ENCODE results near the gene PRPF38B.
"Not testable (repeated sequence)": the region's sequence is repeated elsewhere in the genome, so short reads cannot be mapped to it uniquely, and the experiment has no call there.

Gene PRPF38B, protein sequence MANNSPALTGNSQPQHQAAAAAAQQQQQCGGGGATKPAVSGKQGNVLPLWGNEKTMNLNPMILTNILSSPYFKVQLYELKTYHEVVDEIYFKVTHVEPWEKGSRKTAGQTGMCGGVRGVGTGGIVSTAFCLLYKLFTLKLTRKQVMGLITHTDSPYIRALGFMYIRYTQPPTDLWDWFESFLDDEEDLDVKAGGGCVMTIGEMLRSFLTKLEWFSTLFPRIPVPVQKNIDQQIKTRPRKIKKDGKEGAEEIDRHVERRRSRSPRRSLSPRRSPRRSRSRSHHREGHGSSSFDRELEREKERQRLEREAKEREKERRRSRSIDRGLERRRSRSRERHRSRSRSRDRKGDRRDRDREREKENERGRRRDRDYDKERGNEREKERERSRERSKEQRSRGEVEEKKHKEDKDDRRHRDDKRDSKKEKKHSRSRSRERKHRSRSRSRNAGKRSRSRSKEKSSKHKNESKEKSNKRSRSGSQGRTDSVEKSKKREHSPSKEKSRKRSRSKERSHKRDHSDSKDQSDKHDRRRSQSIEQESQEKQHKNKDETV

DNA sequence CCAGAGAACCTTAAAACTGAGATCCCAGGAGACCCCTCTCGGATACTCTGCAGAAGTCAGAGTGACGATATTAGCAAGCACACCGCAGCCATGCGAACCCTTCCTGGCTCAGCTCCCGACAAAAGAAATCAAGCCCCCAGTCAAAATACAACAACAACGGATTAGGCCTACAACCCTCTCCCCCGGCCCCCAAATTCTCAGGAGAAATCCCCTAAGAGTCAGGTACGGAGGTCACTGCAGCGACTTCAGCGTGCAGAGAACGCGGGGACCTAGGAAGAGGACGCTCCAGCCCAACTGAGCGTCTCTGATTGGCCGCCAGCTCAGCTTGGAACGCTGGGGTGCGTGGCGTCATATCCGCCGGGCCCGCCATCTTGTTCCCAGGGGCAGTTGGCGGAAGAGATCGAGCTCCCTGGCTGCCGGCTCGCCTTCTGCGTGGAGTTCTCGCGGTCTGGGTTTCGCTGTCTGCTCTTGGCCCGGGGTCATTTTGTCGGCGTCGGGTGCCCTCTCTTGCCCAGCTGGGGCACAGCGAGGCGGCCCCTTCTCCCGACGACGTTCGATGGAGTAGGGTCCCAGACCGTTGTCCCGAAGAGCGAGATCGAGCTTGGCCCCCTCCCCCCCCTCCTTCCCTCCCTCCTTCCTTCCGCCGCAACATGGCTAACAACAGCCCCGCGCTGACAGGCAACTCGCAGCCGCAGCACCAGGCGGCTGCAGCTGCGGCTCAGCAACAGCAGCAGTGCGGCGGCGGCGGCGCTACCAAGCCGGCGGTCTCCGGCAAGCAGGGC, at the start of gene PRPF38B:
PRPF38B (plus strand) TSS at position 369 of the 782 bp plus-strand sequence; CDS start at position 651, 282 bp downstream.
- in situ Hi-C loops (cut with HindIII; ENCODE audit: low sequenced_read_pairs) = no loop called here

DNA sequence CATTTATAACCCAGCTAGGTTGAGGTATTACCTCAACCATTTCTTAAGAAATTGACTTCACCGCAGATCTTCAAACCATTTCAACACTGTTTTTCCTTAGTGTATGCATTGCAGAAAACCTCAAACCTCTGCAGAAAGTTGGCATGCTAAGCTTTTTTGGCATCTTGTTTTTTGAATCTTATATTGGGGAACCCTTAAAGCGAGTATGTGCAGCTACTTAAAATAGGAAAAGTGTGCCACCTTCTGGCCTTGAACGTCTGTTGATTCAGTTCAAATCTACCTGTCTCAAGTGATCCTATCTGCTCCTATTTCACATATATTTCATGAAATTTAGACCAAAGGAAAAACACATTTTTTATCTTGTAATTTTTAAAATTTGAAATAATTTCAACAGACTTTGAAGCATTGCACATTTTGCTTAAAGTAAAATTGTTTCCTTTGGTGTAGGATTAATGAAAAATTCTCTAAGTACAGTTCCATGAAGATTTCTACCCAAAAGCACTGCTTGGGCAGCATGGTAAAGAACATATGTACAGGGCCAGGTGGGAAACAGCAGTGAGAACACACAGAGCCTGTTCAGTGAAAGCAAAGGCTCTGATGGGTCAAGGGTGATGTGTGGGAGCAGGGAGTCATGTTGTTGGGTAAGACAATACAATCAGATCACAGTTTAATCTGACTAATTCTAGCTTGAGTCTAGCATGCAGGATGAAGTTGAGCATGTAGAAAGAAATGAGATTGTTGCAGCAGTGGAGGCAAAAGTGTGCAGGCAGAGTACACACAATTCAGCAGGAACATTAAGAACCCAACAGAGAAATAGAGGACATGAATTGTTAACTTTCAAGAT, 48.4 kb upstream of the PRPF38B start:
- in situ Hi-C loops (cut with HindIII; ENCODE audit: low sequenced_read_pairs) = no loop called here

DNA sequence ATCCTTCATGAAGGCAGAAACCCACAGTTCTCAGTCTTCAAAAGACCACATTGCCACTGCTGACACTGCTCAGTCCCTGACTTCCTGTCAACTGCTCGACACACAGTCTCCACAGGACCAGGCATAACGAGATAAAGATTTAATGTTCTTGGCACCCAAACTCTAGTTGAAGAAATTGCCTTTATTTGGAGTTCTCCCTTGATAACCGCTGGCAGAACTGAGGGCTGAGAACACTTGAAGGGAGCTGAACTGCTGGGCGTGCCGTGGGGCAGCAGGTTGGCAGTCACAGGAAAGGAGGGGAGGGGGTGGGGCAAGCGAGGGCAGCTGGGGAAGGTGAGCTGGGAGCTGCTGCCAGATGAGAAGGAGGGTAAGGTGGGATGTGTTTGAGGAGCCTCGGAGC, 47.1 kb upstream of the PRPF38B start:
- in situ Hi-C loops (cut with HindIII; ENCODE audit: low sequenced_read_pairs) = loop anchor here (5.0 kb wide), 2 partner anchors 33 to 73 kb away; no protein-coding TSS in a partner anchor

DNA sequence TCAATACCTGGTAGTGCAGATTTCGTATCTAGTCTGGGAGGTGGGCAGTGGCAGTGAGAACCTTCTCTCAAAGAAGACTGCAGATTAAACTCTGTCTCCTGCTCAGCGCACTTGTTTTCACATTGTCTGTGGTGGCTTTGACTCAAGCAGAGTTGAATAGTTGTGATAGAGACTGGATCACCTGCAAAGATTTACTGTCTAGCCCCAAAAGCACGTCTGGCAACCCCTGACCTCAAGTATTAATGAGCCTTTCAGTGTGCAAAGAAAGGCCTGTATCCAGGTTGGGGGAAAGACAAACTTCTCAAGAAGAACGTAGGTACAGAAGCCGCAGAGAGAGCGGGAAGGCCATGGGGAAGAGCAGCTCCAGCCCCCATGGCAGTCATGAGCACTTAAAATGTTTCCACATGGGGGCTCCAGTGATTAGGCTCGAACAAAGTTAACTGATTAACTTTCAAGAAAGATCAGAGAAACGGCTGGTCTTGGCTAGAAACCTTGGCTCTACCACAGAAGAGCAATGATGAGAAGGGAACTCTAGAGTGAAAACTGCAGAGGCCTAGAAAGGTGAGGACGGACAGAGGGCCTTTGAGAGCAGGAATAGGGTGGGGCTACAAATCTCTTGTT, 46.4 kb upstream of the PRPF38B start:
- in situ Hi-C loops (cut with HindIII; ENCODE audit: low sequenced_read_pairs) = loop anchor here (5.0 kb wide), 2 partner anchors 33 to 73 kb away; no protein-coding TSS in a partner anchor

DNA sequence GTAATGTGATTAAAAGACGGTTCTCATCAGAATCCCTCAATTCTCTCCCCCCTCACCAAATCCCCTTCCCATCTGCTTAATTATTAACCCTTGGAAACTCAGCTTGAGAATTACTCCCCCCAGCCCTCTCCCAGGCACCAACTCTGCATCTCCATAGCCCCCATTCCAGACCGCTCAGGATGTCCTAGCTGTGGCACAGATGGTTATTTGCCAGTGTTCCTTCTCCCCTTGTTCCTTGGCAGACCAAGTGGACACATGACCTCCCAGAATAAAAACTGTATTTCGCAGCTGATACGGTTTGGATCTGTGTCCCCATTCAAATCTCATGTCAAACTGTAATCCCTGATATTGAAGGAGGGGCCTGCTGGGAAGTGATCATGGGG, 45.9 kb upstream of the PRPF38B start:
- in situ Hi-C loops (cut with HindIII; ENCODE audit: low sequenced_read_pairs) = loop anchor here (5.0 kb wide), 2 partner anchors 34 to 74 kb away; no protein-coding TSS in a partner anchor

DNA sequence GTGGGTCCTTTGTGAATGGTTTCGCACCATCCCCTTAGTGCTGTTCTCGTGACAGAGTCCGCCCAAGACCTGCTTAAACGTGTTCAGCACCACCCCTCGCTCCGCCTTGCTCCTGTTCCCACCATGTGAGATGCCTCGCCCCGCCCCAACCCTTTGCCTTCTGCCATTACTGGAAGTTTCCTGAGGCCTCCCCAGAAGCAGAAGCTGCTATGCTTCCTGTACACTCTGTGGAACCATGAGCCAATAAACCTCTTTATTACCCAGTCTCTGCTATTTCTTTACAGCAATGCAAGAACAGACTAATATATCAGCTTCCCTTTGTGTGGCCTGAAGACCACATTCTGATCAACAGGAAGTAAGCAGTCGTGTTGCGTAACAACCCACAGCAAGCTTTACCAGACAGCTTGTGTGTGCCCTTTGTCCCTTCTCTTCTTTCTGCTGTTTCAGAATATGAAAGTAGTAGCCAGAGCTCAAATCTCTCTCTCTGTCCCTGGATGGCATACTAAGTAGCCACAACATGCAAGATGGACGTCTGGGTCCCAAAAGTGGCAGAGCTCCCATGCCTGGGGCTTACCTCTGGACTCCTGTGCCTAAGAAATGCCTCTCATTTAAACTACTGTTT, 45.4 kb upstream of the PRPF38B start:
- in situ Hi-C loops (cut with HindIII; ENCODE audit: low sequenced_read_pairs) = loop anchor here (5.0 kb wide), 2 partner anchors 34 to 74 kb away; no protein-coding TSS in a partner anchor

DNA sequence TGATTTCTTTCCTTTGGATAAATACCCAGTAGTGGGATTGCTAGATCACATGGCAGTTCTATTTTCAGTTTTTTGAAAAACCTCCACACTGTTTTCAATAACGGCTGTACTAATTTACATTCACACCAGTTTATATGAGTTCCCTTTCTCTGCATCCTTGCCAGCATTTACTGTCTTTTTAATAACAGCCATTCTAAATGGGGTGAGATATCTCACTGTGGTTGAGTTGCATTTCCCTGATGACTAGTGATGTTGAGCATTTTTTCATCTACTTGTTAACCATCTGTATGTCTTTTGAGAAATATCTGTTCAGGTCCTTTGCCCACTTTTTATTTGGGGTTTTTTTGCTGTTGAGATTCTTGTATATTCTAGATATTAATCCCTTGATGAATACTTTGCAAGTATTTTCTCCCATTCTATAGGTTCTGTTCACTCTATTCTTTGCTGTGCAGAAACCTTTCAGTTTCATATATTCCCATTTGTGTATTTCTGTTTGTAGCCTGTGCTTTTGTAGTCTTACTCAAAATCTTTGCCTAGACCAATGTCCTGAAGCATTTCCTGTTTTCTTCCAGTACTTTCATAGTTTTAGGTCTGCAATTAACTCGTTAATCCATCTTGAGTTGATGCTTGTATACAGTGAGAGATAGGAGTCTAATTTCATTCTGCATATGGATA, 38.5 kb upstream of the PRPF38B start:
- in situ Hi-C loops (cut with HindIII; ENCODE audit: low sequenced_read_pairs) = no loop called here

DNA sequence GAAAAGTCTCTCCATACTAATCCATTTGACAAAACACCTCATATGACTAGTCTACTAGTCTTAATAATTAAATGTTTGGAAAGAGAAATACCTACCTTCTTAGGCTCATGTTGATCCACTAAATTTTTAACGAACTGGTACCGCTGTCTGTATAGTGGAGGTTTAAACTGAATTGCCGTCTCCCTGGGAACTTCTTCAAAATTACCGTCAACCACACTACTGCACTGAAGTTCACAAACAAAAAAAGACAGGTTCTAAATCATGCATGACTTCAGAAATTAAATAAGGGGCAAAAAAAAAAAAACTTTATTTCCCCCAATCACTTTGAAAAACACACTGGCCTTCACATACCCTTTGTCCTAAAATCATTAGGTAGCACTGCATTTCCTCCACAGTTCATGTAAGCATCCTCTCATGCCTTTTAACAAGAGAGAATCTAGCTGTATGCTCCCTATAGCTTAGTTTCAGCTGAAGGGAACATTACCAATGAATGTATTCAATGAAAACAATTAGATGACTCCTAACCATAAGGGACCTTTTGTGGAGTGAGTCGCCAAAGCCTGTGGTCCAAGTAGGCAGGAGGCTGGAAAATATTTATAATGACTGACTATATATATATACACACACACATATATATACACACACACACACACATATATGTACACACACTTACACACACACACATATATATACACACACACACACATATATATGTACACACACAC, 34.6 kb upstream of the PRPF38B start:
- in situ Hi-C loops (cut with HindIII; ENCODE audit: low sequenced_read_pairs) = no loop called here

DNA sequence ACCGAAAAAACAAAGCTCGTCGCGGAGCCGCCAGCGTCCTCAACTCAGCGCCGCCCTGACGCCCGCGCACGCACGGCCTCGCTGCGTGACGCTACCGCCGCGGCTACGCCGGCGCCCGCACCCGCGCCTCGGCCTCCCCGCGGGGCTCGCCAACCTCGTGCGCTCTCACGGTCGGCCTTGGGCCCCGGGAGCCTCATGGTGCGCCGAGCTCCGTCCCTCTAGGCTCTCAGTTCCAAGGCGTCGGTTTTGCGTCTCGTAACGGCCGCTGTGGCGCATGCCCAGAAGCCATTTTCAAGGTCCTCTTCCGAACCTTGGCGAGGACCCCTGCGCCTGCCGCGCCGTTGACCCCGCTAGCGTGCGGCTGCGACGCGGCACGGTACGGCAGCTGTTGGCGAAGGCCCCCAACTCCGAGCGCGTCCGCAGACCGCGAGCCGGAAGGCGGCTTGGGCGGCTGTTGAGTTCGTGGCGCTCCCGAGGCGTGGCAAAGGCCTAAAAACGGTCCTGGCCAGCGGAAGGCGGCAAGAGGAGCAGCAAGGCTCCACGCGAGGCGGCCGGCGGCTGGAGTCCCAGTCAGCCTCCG, 31.0 kb upstream of the PRPF38B start, which contains the start of gene HENMT1:
HENMT1 (minus strand) TSS at position 64 of the 580 bp plus-strand sequence. CDS start 1,209 bp downstream, outside the sequence.
- in situ Hi-C loops (cut with HindIII; ENCODE audit: low sequenced_read_pairs) = no loop called here

DNA sequence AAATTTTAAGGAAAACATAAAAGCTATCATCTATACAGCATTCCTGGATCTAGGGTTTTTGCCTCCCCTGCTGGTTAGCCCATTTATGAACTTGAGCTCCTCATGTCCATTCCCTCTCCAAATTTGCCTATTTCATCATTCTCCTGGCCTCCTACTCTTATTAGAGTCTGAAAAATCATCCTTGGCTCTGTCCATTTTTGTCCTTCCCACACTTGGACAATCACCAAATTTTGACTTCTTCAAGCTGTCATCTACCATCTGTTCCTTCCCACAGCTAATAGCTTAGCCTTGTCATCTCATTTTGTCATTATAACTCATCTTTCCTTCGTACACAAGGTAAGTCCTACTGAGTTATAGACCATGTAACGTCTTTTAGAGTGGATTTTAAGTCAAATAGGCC, 29.0 kb upstream of the PRPF38B start:
- in situ Hi-C loops (cut with HindIII; ENCODE audit: low sequenced_read_pairs) = no loop called here

DNA sequence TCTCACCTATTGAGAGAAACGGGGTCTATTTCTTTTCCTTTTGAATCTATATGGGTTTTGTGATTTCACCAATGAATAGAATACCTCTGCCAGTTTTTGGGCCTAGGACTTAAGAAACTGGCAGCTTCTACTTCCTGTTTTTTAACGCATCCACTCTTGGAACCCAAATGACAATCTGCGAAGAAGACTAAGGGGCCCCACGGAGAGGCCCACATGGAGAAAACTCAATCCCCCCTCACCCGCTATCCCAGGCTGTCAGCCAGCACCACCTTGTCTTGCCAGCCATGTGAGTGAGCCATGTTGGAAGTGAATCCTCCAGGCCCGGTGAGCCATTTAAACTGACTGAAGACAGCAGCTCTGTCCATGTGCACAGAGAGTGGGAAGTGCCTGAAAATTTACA, 27.6 kb upstream of the PRPF38B start:
- in situ Hi-C loops (cut with HindIII; ENCODE audit: low sequenced_read_pairs) = no loop called here

DNA sequence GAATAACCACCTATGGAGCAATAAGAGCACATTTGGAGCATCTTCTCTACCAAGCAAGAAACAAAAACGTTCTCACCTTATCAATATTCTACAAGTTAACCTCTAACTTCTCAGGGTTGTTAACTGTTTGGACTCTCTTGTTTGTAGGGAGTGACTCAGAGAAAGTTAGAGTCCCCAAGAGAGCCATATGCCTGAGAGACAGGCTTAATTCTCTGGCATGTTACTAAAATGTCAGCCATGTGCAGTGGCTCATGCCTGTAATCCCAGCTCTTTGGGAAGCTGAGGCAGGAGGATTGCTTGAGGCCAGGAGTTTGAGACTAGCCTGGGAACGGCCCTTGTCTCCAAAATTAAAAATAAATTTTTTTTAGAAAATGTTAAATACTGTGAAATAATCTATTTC, 27.0 kb upstream of the PRPF38B start:
- in situ Hi-C loops (cut with HindIII; ENCODE audit: low sequenced_read_pairs) = no loop called here

DNA sequence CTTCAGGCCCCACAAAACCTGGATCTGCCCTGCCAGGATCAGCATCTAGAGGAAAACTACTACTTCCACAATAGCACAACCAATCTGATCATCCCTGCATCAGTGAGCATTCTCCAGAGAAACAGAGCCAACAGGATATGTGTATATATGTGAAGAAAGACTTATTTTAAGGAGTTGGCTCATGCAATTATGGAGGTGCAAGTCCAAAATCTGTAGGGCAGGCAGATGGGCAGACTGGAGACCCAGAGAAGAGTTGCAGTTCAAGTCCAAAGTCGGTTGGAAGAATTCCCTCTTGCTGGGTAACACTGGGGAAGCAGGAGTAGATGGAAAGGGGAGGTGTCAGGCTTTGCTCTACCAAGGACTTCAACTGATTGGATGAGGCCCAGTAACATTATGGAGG, 26.3 kb upstream of the PRPF38B start:
- in situ Hi-C loops (cut with HindIII; ENCODE audit: low sequenced_read_pairs) = no loop called here

DNA sequence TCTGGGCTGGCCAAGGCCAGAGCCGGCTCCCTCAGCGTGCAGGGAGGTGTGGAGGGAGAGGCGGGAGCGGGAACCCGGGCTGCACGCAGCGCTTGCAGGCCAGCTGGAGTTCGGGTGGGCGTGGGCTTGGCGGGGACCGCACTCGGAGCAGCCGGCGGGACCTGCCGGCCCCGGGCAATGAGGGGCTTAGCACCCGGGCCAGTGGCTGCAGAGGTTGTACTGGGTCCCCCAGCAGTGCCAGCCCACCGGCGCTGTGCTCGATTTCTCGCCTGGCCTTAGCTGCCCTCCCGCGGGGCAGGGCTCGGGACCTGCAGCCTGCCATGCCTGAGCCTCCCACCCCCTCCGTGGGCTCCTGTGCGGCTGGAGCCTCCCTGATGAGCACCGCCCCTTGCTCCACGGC, 24.7 kb upstream of the PRPF38B start:
- in situ Hi-C loops (cut with HindIII; ENCODE audit: low sequenced_read_pairs) = not testable (repeated sequence)

DNA sequence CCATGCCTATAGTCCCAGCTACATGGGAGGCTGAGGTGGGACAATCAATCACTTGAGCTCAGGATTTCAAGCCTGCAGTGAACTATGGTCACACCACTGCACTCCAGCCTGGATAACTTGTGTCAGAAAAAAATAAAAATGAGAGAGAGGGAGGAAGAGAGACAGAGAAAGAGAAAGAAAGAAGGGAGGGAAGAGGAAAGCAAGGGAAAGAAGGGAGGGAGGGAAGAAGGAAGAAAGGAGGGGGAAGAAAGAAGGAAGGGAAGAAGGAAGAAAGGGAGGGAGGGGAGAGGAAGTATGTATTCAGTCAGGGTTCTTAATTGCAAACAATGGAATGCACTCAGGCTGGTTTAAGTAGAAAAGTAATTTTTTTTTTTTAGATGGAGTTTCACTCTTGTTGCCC, 23.3 kb upstream of the PRPF38B start:
- in situ Hi-C loops (cut with HindIII; ENCODE audit: low sequenced_read_pairs) = no loop called here

DNA sequence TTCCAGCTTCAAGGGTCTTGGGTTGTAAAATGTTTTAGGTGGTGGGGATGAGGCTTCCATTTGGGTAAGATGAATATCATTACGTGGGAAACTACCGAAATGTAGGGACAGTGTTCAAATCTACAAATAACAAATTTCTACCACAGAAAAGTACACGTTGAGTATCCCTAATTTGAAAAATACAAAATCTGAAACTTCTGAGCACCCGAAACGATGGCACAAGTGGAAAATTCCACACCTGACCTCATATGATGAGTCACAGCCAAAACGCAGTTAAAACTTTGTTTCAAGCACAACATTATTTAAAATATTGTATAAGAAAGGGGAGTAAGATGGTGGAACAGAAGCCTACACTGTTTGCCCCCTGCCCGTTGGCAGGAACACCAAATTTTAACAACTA, 22.4 kb upstream of the PRPF38B start:
- in situ Hi-C loops (cut with HindIII; ENCODE audit: low sequenced_read_pairs) = no loop called here

DNA sequence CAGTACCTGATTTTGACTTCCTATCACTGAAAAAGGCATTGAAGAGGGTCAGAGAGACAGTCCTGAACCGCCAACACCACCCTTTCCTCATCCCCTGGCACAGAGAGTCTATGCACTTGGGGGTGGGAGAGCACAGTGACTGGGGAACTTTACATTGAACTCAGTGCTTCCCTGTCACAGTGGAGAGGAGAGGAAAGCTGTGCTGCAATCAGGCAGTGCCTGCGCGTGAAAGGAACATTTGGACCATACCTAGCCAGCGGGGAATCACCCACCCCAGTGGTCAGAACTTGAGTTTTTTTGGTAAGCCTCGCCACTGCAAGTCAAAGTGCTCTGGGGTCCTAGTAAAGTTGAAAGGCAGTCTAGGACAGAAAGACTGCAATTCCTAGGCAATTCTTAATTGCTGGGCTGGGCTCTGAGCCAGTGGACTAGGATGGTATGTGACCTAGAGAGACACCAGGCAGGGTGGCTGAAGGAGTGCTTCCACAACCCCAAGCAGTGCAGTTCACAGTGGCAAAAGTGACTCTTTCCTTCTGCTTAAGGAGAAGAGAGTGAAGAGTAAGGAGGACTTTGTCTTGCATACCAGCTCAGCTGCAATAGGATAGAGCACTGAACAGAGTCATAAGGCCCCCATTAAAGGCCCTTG, 21.9 kb upstream of the PRPF38B start:
- in situ Hi-C loops (cut with HindIII; ENCODE audit: low sequenced_read_pairs) = no loop called here

DNA sequence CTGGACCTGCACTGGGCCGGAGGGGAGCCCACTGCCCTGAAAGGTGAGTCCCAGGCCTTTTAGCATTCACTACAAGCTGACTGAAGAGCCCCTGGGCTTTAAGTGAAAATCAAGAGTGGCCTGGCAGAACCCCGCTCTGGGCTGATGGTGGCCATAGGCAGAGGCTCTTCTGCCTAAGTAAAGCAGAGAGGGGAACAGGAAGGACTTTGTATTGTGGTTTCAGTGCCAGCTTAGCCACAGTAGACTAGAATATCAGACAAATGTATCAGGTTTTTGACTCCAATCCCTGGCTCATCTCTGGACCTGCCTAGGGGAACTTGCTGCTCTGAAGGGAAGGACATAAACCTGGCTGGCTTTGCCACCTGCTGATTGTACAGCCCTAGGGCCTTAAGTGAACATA, 21.0 kb upstream of the PRPF38B start:
- in situ Hi-C loops (cut with HindIII; ENCODE audit: low sequenced_read_pairs) = no loop called here
